NCI-H748 (cell line): ENCODE data around the gene HLA-A.
A peak's percentile ranks its signal among the peaks of the same experiment; 100 is the strongest.
"Not testable (repeated sequence)": the region's sequence is repeated elsewhere in the genome, so short reads cannot be mapped to it uniquely, and the experiment has no call there.

Experiments
- DNase-seq: peaks from one replicate; lab custom pipeline; 2025; ENCODE audit not compliant: unreplicated experiment; lab: John Stamatoyannopoulos, UW

HLA-A gene

DNA sequence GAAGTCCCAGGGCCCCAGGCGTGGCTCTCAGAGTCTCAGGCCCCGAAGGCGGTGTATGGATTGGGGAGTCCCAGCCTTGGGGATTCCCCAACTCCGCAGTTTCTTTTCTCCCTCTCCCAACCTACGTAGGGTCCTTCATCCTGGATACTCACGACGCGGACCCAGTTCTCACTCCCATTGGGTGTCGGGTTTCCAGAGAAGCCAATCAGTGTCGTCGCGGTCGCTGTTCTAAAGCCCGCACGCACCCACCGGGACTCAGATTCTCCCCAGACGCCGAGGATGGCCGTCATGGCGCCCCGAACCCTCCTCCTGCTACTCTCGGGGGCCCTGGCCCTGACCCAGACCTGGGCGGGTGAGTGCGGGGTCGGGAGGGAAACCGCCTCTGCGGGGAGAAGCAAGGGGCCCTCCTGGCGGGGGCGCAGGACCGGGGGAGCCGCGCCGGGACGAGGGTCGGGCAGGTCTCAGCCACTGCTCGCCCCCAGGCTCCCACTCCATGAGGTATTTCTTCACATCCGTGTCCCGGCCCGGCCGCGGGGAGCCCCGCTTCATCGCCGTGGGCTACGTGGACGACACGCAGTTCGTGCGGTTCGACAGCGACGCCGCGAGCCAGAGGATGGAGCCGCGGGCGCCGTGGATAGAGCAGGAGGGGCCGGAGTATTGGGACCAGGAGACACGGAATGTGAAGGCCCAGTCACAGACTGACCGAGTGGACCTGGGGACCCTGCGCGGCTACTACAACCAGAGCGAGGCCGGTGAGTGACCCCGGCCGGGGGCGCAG lies at the start of gene HLA-A:
Gene HLA-A, plus strand, starts transcription at position 258 of the 778 bp plus-strand sequence. Its CDS starts 22 bp downstream, at position 280.
- peak; percentile 91 for DNase-seq

DNA sequence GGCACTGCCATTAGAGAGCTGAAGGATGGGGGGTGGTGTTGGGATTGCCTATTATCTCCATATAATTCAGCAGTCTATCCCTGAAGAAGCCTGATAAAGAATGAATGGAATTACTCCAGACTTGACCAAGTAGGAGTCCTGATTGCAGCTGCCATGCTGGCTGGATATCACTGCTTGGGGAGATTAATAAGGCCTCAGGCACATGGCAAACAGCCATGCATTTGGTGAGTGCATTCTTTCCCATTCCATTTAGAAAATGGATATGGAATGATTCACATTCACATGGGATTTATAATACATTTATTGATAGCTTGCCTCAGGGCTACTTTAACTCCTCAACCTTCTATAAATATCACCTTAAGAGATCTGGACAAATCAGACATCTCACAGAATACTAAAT lies 49.6 kb upstream of the HLA-A start:
- no peak for DNase-seq

DNA sequence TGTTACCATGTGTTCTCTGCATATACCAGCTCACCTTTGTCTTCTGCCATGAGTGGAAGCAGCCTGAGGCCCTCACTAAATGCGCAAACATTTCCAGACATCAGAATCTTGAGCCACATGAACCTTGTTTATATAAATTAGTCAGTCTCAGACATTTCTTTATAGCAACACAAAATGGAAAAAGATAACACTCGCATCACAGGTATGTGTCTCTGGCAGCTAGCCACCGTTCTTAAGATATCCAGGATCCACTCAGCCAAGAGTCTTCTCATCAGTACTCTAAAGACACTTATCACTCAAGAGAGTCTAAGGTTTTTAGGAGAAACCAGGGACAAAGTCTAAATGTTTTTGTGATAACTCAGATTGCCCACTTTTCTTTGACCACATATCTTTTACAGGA lies 43.1 kb upstream of the HLA-A start:
- no peak for DNase-seq

DNA sequence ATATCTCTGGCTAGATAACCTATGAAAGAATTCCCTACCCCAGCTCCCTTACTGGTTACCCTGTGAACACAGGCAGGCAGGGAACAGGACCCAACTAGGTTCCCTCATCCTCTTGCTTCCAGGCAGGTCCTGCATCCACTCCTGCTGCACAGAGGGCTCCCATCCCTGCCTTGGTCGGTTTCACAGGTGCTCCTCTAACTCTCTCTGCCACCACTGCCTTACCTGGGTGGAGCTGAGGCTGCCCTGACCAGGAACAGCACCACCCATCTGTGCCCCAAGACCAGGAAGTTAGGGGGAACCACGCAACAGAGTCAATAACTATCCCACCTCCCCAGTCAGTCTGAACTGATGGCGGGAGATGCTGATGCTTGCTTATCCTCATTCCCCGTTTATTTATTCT lies 37.0 kb upstream of the HLA-A start:
- no peak for DNase-seq

DNA sequence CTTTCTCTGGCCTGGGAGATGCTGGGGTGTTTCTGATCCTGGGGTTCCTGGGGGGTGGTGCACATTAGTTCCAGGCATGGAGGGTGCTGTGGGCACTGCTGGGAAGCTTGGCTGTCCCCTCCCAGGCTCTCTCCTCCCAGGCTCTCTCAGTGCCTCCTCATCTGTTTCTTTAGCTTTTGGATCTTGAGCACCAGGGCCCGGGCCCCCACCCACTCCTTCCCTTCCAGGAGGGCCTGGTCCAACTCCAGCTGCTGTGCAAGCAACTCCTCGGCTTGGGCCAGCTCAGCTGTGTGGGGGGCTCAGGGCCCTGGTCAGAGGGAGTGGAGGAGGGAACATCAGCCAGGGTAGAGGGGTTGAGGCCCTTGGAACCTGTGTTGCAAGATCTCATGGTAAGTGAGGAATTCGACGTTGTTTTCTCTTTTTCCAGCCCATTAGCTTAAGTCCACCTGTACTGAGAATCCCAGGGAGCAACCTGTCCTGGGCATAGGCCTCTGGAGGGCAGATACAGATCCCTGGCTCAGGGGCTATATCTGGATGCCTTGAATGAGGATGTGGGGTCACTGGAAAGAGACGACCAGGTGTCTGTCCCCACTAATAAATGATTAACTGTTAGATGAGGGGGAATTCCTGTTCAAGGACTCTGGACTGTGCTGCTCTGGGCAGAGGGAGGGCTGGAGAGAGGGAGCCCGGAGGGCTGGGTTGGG lies 34.5 kb upstream of the HLA-A start:
- no peak for DNase-seq

DNA sequence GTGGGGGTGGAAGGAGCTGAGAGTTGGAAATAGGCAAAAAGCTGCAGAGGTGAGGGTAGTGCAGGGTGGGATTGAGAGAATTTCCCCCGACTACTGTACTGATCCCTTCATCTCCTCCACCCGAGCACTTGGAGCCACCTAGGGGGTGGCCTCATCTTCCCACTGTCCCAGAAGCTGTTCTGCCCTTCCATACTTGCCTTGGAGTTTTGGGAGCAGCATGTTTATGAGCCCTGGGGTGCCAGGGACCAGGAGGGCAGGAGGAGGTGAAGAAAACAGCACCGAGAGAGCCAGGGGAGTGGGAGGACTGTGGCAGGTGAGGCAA lies 34.0 kb upstream of the HLA-A start:
- no peak for DNase-seq

DNA sequence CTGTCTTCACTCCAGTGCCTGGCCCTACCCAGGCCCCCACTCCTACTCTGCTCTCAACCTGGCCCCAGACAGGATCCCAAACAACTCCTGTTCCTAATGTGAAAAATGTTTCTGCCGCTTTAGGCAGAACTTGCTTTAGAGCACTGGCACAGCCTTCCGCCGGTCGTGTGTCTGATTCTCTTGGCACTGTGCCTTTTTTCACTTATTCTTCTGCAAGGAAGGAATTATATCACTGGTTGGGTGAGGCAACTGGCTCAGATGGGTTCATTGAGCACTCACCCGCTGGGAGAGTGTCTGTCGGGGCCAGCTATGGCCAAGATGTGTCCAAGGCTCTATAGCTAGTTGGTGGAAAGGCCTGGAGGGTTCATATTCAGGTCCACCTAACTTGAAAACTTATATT lies 33.6 kb upstream of the HLA-A start:
- no peak for DNase-seq

DNA sequence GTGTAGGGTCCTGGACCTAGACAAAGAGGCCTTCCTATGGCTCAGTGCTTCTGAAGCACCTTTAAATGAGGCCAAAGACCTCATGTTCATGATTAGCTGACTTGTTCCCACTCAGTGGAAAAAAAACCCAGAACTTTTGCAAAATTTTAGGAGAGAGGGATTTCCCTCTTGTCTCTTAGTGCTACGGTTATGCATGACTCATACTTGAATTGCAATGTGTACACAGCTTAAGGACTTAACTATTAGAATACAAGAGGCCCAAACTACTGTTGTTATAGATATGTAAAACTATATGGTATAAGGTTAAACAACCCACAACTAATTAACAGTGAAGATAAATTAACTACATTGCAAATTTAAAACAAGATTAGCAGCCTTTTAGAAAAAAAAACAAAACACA lies 32.3 kb upstream of the HLA-A start:
- no peak for DNase-seq

DNA sequence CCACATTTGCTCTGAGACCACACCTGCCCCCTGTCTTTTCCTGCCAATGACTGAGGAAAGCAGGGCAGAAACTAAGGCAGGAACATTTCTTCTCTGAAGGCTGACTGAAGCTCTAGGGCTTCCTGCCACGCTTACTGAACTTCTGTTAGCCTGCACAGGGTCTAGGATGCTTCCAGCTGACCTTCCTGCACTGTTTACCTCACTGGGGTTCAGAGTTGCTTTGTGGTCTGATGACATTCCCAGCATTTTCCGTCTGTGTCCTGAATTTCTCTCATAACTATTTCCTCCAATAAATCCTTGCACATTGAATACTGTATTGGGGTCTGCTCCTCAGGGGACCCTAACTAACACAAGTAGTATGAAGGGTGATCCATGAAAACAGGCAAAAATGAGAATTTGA lies 29.5 kb upstream of the HLA-A start:
- DNase-seq, result no peak

DNA sequence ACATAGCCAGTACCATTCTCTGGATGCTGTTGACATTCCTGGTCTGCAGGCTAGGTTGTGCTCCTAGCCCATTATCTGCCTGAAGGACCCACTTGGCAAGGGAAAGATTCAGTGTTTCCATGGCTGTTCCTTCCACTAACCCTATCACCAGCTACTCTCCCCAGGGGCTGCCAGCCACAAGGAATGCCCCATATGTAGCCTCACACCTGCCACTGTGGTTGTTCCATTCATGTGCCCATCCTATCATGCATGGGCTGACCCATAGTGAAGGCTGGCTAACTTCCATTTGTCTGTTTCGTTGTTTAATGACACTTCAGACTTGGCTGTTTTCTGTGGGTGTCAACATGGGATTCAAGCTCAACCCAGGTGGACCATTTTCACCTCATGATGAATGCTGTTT lies 25.6 kb upstream of the HLA-A start:
- DNase-seq, result no peak

DNA sequence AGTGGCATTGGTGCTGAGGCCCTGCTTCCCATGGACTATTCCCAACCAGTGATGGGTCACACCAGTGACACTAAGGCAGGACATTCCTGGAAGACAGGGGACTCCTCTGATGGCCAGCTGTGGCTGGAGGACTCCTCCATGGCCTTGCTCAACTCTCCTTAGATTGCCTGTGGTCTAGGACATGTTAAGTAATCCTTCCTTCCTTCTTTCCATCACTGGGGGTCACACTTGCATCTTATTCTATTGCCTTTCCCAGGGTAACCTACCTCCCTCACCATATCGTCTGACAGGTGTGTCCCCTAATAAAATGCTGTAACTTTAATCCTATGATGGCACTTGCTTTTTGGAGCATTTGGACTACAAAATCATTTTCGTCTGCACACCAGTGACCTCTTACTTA lies 24.5 kb upstream of the HLA-A start:
- no peak for DNase-seq

DNA sequence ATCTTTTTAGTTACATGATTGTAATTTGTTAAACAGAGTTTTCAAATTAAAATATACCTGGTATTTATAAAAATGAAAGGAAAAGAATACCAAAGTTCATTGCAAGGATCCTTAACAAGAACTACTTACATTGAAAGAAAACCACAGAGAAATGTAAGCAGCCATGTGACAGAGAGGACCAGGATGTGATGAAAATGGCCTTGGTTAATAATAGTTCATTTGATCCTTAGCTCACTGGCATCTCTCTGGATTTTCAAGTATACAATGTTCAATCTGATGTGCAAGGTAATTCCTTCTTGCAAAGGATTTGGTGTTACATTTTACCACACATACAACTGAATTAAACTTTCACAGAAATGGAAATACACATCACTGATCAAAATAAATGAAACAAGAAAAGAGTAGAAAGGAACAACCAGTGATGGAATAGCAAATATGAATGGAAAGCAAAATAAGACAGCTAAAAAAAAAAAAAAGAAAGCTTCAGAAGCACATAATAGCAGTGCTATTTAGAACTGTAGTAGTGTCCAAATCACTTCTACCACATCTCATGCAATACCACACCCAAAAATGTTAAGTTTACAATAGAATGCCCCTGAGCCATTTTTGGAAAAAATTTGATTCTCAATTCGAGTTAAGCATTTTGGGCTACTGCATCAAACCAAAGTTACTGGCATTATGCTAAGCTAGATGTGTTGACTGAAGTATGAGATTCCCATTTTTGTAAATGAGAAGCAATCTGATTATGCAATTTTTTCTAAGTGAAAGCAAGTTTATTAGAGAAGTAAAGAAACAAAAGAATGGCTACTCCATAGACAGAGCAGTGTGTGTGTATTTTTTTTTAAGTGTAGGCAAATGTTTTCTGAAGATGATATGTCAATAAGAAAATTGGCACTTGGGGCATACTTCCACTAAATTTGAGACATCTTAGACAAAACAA lies 22.6 kb upstream of the HLA-A start:
- no peak for DNase-seq

DNA sequence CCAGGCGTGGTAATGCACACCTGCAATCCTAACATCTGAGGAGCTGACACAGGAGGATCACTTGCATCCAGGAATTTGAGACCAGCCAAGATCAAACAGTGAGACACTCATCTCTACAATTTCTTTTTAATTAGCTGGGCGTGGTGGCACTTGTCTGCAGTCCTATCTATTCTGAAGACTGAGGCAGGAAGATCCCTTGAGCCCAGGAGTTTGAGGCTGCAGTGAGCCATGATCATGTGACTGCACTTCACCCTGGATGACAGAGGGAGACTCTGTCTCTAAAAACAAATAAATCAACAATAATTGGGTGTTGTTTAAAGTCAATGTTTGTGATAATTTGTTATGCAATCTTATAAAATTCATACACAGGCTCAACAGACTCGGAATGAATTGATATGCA lies 18.0 kb upstream of the HLA-A start:
- DNase-seq, result peak; percentile 22

DNA sequence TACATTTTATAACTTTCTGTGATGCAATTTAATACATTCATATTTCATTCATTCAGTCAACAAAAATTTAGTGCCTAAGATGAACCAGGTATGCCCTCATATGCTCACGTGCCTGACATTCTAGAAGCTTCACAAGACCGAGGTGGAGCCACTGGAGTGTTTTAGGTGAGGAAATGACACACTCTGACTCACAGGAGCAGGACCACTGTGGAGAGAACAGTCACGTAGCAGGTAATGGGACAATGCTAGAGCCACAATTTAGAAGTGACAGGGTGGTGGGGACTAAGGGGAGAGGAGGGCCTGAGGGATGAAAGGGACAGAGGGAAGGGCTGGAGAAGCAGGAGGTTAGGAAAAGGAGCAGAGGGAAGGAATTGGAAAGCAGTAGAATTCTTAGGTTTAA lies 17.6 kb upstream of the HLA-A start:
- DNase-seq, result no peak

DNA sequence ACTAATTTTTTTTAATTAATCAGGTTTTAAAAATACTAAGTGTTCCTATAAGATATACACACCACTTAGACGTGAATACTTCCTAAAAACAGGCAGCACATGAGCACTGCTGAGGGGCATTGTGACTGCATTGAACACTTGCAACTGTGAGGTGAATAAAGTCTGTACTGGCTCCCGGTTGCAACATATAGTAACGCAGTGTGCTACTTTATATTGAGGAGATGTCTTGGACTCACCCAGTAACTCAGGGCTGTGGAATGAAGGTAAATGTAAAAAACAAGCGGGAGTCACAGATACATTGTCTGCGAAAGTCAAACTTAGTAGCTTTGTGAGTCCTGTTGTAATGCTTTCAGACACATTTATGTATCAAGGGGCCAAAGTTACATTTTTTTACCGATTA lies 17.0 kb upstream of the HLA-A start:
- DNase-seq, result no peak

DNA sequence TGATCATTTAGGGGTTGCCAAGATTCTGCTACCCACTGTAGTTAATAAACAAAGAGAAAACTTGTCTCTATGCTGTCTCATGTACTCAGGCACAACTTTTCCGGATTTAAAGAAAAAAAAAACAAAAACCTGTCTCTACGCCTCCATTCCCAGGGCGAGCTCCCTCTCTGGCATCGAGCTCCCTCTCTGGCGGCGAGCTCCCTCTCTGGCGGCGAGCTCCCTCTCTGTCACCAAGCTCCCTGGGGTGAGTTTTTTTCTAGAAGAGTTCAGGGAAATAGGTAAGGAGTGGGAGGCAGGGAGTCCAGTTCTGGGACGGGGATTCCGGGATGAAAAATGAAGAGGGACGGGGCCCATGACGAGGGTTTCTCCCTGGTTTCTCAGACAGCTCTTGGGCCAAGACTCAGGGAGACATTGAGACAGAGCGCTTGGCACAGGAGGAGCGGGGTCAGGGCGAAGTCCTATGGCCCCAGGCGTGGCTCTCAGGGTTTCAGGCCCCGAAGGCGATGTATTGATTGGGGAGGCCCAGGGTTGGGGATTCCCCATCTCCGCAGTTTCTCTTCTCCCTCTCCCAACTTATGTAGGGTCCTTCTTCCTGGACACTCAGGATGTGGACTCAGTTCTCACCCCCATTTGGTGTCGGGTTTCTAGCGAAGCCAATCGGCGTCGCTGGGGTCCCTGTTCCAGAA lies 16.5 kb upstream of the HLA-A start:
- no peak for DNase-seq

DNA sequence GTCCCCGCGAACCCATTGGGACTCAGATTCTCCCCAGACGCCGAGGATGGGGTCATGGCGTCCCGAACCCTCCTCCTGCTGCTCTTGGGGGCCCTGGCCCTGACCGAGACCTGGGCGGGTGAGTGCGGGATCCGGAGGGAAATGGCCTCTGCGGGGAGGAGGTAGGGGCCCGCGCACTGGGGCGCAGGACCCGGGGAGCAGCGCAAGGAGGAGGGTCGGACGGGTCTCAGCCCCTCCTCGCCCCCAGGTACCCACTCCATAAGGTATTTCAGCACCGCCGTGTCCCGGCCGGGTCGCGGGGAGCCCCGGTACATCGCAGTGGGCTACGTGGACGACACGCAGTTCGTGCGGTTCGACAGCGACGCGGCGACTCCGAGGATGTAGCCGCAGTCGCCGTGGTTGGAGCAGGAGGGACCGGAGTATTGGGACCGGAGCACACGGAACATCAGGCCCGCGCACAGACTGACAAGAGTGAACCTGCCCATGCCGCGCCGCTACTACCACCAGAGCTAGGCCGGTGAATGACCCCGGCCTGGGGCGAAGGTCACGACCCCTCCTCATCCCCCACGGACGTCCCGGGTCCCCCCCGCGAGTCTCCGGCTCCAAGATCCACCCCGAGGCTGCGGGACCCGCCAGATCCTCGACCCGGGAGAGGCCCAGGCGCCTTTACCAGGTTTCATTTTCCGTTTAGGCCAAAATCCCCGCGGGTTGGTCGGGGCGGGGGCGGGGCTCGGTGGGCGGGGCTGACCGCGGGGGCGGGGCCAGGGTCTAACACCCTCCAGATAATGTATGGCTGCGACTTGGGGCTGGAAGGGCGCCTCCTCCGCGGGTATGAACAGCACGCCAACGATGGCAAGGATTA lies 15.7 kb upstream of the HLA-A start:
- DNase-seq, result no peak

DNA sequence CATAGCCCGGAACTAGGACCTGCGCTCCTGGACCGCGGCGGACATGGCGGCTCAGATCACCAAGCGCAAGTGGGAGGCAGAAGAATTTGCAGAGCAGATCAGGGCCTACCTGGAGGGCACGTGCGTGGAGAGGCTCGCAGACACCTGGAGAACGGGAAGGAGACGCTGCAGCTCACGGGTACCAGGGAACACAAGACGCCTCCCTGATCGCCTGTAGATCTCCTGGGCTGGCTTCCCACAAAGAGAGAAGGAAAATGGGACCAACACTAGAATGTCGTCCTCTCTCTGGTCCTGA lies 15.1 kb upstream of the HLA-A start:
- DNase-seq, result no peak

DNA sequence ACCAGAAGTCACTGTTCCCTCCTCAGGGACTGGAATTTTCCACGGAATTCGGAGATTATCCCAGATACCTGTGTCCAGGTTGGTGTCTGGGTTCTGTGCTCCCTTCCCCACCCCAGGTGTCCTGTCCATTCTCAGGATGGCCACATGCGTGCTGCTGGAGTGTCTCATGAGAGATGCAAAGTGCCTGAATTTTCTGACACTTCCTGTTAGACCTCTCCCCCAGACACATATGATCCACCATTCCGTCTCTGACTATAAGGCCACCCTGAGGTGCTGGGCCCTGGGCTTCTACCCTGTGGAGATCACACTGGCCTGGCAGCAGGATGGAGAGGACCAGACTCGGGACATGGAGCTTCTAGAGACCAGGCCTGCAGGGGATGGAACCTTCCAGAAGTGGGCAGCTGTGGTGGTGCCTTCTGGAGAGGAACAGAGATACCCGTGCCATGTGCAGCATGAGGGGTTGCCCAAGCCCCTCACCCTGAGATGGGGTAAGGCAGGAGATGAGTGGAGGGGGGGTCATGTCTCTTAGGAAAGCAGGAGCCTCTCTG lies 14.4 kb upstream of the HLA-A start:
- DNase-seq, result no peak

DNA sequence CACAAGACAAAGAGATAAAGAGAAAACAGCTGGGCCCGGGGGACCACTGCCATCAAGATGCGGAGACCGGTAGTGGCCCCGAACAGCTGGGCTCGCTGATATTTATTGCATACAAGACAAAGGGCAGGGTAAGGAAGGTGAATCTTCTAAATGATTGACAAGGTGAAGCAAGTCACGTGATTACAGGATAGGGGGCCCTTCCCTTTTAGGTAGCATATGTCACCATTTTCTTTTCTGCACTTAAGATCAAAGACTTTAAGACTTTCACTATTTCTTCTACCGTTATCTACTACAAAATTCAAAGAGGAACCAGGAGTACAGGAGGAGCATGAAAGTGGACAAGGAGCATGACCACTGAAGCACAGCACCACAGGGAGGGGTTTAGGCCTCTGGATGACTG lies 12.3 kb upstream of the HLA-A start:
- DNase-seq, result not testable (repeated sequence)
